ENCODE results near the gene DMD. TPM values are rescaled to one million over a fixed set of nuclear protein-coding genes. Genes with fewer than 3 reads are reported as not detected.

Gene DMD
- total and polyA plus RNA-seq, 2 of the 8 experiments (the other 6 are each of a cell fraction or from before 2014, with no cell fraction given), result 4.8 to 7.4 TPM

GRCh38 chrX:32871636-32872035, 339.7 kb downstream of the DMD start (continued):
- no peak for TF ChIP-seq KDM4A (IDR thresholded peaks at IDR 0.05; ENCODE audit: low read depth, low read length, severe bottlenecking)
- TF ChIP-seq POU5F1 (IDR thresholded peaks at IDR 0.05; ENCODE audit: low read depth, low read length), result no peak
- TF ChIP-seq BRCA1 (IDR thresholded peaks at IDR 0.05; ENCODE audit: low read depth, low read length), result no peak
- TF ChIP-seq SP4 (IDR thresholded peaks at IDR 0.05; ENCODE audit: low read length), result no peak
- no peak for TF ChIP-seq CBX8 (IDR thresholded peaks at IDR 0.05; ENCODE audit: borderline replicate concordance, low read depth, low read length)
- TF ChIP-seq, protein P1, sequence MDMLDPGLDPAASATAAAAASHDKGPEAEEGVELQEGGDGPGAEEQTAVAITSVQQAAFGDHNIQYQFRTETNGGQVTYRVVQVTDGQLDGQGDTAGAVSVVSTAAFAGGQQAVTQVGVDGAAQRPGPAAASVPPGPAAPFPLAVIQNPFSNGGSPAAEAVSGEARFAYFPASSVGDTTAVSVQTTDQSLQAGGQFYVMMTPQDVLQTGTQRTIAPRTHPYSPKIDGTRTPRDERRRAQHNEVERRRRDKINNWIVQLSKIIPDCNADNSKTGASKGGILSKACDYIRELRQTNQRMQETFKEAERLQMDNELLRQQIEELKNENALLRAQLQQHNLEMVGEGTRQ (IDR thresholded peaks at IDR 0.05; ENCODE audit: low read length), result no peak
- no peak for TF ChIP-seq ATF3 (IDR thresholded peaks at IDR 0.05; ENCODE audit: insufficient read depth, low read depth, low read length)

Data from H1 (cell line).